Esophagus squamous epithelium (tissue), 4 donors: ENCODE results near the gene PSMG3.

ENCODE experiments used
- CTCF ChIP-seq, 6 experiments: fragments of 450-650 bp in 4 of 6; fragments of 200-600 bp in 2 of 6; sonication (generic) in 2 of 6; IDR thresholded peaks; one replicate each; pipeline ENCODE4 v1.5.1; 2016 to 2019; ENCODE audit warnings: antibody characterized with exemption in 6 of 6, mild to moderate bottlenecking in 4 of 6, moderate library complexity in 4 of 6
- POLR2A ChIP-seq, 4 donors: fragments of 450-650 bp; IDR thresholded peaks; one replicate each; pipeline ENCODE4 v1.6.1; 2017; ENCODE audit warnings: antibody characterized with exemption in 4 of 4, mild to moderate bottlenecking in 4 of 4, moderate library complexity in 3 of 4

- TF ChIP-seq CTCF (IDR thresholded peaks at IDR 0.05) (no peak), POLR2A (IDR thresholded peaks at IDR 0.05) (no peak)
These were observed 24.9 kb downstream of the PSMG3 start for GRCh38 chr7:1544896-1545416.
